Measurements from ENCODE around the gene FBXL5. TPM values are rescaled to one million over a fixed set of nuclear protein-coding genes. Genes with fewer than 3 reads are reported as not detected.
"Not testable (repeated sequence)": the region's sequence is repeated elsewhere in the genome, so short reads cannot be mapped to it uniquely, and the experiment has no call there.

FBXL5 gene
- total RNA-seq, 8 experiments from 2014 or later = 44.5 to 74.9 (median 57.9) TPM

- Histone ChIP-seq H3K27ac (peak overlapping the region; percentile 96 to 98), H3K4me3 (peak overlapping the region; percentile 63 to 92 (median 79)), H3K4me1 (replicated peaks in 1 of 2) (peaks cover 20 to 47% of the 10 kb centered on the region in 2 donors)
- ATAC-seq (replicated peaks in 6 of 8) = peak; percentile 11 to 51 (median 28)
- 0 to 4% (median 0%) methylated on average over 2 to 7 of the region's 7 CpGs; no CpG with 5 or more reads in 1 of the 10 experiments for WGBS, 10 experiments
- in situ Hi-C loops (cut with MboI; ENCODE audit: low pct_unique_long_range_greater_than_20kb in 2 of 9, low sequenced_read_pairs in 9 of 9, unreplicated experiment in 9 of 9) = no loop called here
Measured at GRCh38 chr4:15653864-15654592, 1.1 kb downstream of the FBXL5 start.

DNA sequence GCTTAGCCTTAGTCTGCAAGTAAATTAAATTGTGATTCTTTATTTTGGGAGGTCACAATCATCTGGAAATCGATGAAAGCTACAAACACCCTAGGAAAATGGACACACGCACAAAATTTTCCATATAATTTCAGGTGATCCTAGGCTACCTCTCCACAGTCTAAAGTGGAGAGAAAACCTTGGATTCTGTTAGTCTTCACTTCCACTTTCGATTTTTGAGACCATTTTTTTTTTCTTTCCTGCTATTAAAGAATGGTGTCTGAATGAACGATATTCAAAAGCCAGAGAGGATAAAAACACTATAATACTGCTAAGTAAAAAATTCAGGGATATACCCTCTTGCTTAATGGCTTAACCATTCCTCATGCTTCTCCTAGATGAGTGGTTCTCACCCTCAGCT lies 1.7 kb downstream of the FBXL5 start:
- H3K27ac ChIP-seq = peak overlapping the region; percentile 61 to 98
- WGBS, 10 experiments = 8 to 58% (median 32%) methylated on average over 2 to 4 of the region's 4 CpGs
- H3K4me3 ChIP-seq = peak overlapping the region; percentile 63 to 92 (median 79)
- ATAC-seq (replicated peaks in 6 of 8) = no peak
- H3K4me1 ChIP-seq (replicated peaks in 1 of 2) = peaks cover 20 to 47% of the 10 kb centered on the region in 2 donors
- in situ Hi-C loops (cut with MboI; ENCODE audit: low pct_unique_long_range_greater_than_20kb in 2 of 9, low sequenced_read_pairs in 9 of 9, unreplicated experiment in 9 of 9) = no loop called here

GRCh38 chr4:15652841-15653240 lies 2.3 kb downstream of the FBXL5 start:
- Histone ChIP-seq H3K4me1 (replicated peaks in 1 of 2) (peaks cover 20 to 47% of the 10 kb centered on the region in 2 donors), H3K27ac (no peak overlapping the region), H3K4me3 (peak overlapping the region in 4 of 5 donors; percentile 63 to 92 (median 82))
- in situ Hi-C loops (cut with MboI; ENCODE audit: low pct_unique_long_range_greater_than_20kb in 2 of 9, low sequenced_read_pairs in 9 of 9, unreplicated experiment in 9 of 9) = no loop called here
- ATAC-seq (replicated peaks in 6 of 8) = no peak
- 48 to 71% (median 59%) methylated on average over 3 to 4 of the region's 4 CpGs for WGBS, 10 experiments

- in situ Hi-C loops (cut with MboI; ENCODE audit: low pct_unique_long_range_greater_than_20kb in 2 of 9, low sequenced_read_pairs in 9 of 9, unreplicated experiment in 9 of 9) = no loop called here
- 75 to 100% (median 100%) methylated on average over 1 of the region's 1 CpG; no CpG with 5 or more reads in 4 of the 10 experiments for WGBS, 10 experiments
- Histone ChIP-seq H3K27ac (no peak overlapping the region), H3K4me3 (peak overlapping the region in 1 of 5 donors; percentile 7), H3K4me1 (replicated peaks in 1 of 2) (peaks cover 20 to 47% of the 10 kb centered on the region in 2 donors)
- no peak for ATAC-seq (replicated peaks in 6 of 8)
Measured at GRCh38 chr4:15652191-15652590, 3.0 kb downstream of the FBXL5 start.

- peaks cover 20 to 46% of the 10 kb centered on the region in 2 donors for H3K4me1 ChIP-seq (replicated peaks in 1 of 2)
- WGBS, 10 experiments = 11 to 80% (median 47%) methylated on average over 1 to 2 of the region's 2 CpGs; no CpG with 5 or more reads in 2 of the 10 experiments
Measured at GRCh38 chr4:15651676-15652075, 3.5 kb downstream of the FBXL5 start.

DNA sequence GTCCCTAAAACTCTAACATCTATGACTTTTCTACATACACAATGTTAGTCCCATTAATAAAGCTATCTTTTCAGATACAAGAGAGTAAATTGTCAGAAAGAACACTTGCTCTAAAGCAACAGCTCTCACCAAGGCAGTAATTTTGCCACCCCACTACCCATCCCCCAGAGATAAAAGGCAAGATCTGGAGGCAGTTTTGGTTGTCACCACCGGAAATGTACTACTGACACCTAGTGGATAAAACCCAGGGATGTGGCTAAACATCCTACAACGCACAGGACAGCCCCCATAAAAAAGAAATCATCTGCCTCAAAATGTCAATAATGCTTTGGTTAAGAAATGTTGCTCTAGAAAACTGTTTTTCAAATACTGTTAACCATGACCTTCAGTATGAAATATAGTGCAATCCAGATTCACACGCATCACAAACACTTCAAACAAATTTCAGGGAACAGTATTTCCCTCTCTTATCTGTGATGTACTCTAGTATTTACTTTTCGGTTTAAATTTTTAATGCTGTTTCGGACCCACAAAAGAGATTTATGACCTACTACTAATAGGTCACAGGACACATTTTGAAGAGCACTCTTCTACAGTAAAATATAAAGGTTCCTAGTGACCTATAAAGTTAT lies 5.1 kb downstream of the FBXL5 start:
- ATAC-seq (replicated peaks in 6 of 8) = peak; percentile 9 to 32 (median 24)
- H3K27ac ChIP-seq = no peak overlapping the region
- H3K4me1 ChIP-seq (replicated peaks in 1 of 2) = peaks cover 12 to 38% of the 10 kb centered on the region in 2 donors
- H3K4me3 ChIP-seq = peak overlapping the region in 1 of 5 donors; percentile 0
- in situ Hi-C loops (cut with MboI; ENCODE audit: low pct_unique_long_range_greater_than_20kb in 2 of 9, low sequenced_read_pairs in 9 of 9, unreplicated experiment in 9 of 9) = loop anchor here in 2 of 9 experiments (10.0 to 25.0 kb wide), 3 partner anchors 138 to 413 kb away; no protein-coding TSS in a partner anchor
- WGBS, 10 experiments = 20 to 75% (median 56%) methylated on average over 2 to 5 of the region's 5 CpGs

More at GRCh38 chr4:15651676-15652075, 3.5 kb downstream of the FBXL5 start:
- in situ Hi-C loops (cut with MboI; ENCODE audit: low pct_unique_long_range_greater_than_20kb in 2 of 9, low sequenced_read_pairs in 9 of 9, unreplicated experiment in 9 of 9) = no loop called here
- no peak for ATAC-seq (replicated peaks in 6 of 8)
- Histone ChIP-seq H3K4me3 (peak overlapping the region in 1 of 5 donors; percentile 7), H3K27ac (no peak overlapping the region)

GRCh38 chr4:15648600-15648999 lies 6.6 kb downstream of the FBXL5 start:
- Histone ChIP-seq H3K4me3 (no peak overlapping the region), H3K4me1 (replicated peaks in 1 of 2) (peaks cover 12 to 38% of the 10 kb centered on the region in 2 donors), H3K27ac (no peak overlapping the region)
- no peak for ATAC-seq (replicated peaks in 6 of 8)
- in situ Hi-C loops (cut with MboI; ENCODE audit: low pct_unique_long_range_greater_than_20kb in 2 of 9, low sequenced_read_pairs in 9 of 9, unreplicated experiment in 9 of 9) = loop anchor here in 2 of 9 experiments (10.0 to 25.0 kb wide), 3 partner anchors 136 to 411 kb away; no protein-coding TSS in a partner anchor
- WGBS, 10 experiments = 53 to 100% (median 83%) methylated on average over 1 to 2 of the region's 2 CpGs; no CpG with 5 or more reads in 3 of the 10 experiments

DNA sequence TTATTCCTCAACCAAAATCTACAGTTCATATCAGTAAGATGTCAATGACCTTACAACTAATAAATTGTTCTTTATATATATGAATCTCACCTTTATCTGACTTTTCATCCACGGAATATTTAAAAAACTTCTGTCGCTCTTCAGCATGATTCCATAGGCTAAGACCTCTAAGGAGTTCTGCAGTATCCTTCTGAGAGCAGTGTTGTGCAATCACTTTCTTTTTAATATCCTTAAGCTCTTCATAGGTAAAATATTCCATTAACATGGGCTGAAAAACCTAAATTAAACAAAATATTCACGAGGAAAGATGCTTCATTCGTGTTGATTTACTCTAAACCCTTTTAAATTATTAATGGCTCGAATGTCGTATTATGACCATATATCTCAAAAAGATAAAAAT lies 16.7 kb downstream of the FBXL5 start:
- no peak overlapping the region for H3K27ac ChIP-seq
- no peak for ATAC-seq (replicated peaks in 6 of 8)
- no peak overlapping the region for H3K4me3 ChIP-seq
- no peaks in the 10 kb centered on the region for H3K4me1 ChIP-seq (replicated peaks in 1 of 2)
- in situ Hi-C loops (cut with MboI; ENCODE audit: low pct_unique_long_range_greater_than_20kb in 2 of 9, low sequenced_read_pairs in 9 of 9, unreplicated experiment in 9 of 9) = loop anchor here in 2 of 9 experiments (25.0 kb wide), 2 partner anchors 126 to 401 kb away; no protein-coding TSS in a partner anchor
- 88 to 100% (median 96%) methylated on average over 2 to 6 of the region's 6 CpGs for WGBS, 10 experiments

- in situ Hi-C loops (cut with MboI; ENCODE audit: low pct_unique_long_range_greater_than_20kb in 2 of 9, low sequenced_read_pairs in 9 of 9, unreplicated experiment in 9 of 9) = loop anchor here in 2 of 9 experiments (25.0 kb wide), 2 partner anchors 125 to 400 kb away; no protein-coding TSS in a partner anchor
- WGBS, 10 experiments = 83 to 100% (median 100%) methylated on average over 1 of the region's 1 CpG; no CpG with 5 or more reads in 2 of the 10 experiments
Measured at GRCh38 chr4:15636818-15637217, 18.3 kb downstream of the FBXL5 start.

GRCh38 chr4:15617407-15617806 lies 37.8 kb downstream of the FBXL5 start:
- H3K4me1 ChIP-seq (replicated peaks in 1 of 2); in situ Hi-C loops (cut with MboI; ENCODE audit: low pct_unique_long_range_greater_than_20kb in 2 of 9, low sequenced_read_pairs in 9 of 9, unreplicated experiment in 9 of 9); H3K27ac ChIP-seq; ATAC-seq (replicated peaks in 6 of 8); H3K4me3 ChIP-seq: not testable (repeated sequence)
- WGBS, 10 experiments = 83 to 100% (median 93%) methylated on average over 1 to 4 of the region's 5 CpGs; no CpG with 5 or more reads in 2 of the 10 experiments

More at GRCh38 chr4:15636818-15637217, 18.3 kb downstream of the FBXL5 start:
- Histone ChIP-seq H3K27ac (no peak overlapping the region), H3K4me1 (replicated peaks in 1 of 2) (no peaks in the 10 kb centered on the region), H3K4me3 (no peak overlapping the region)
- ATAC-seq (replicated peaks in 6 of 8) = no peak

GRCh38 chr4:15614891-15615290 lies 40.3 kb downstream of the FBXL5 start:
- H3K27ac ChIP-seq; ATAC-seq (replicated peaks in 6 of 8); H3K4me1 ChIP-seq (replicated peaks in 1 of 2); H3K4me3 ChIP-seq; in situ Hi-C loops (cut with MboI; ENCODE audit: low pct_unique_long_range_greater_than_20kb in 2 of 9, low sequenced_read_pairs in 9 of 9, unreplicated experiment in 9 of 9): not testable (repeated sequence)
- 40 to 100% methylated on average over 1 of the region's 24 CpGs; no CpG with 5 or more reads in 8 of the 10 experiments for WGBS, 10 experiments

GRCh38 chr4:15612136-15612535 lies 43.0 kb downstream of the FBXL5 start:
- Histone ChIP-seq H3K4me3 (no peak overlapping the region), H3K4me1 (replicated peaks in 1 of 2) (no peaks in the 10 kb centered on the region), H3K27ac (no peak overlapping the region)
- 80 to 100% (median 100%) methylated on average over 2 of the region's 2 CpGs for WGBS, 10 experiments
- in situ Hi-C loops (cut with MboI; ENCODE audit: low pct_unique_long_range_greater_than_20kb in 2 of 9, low sequenced_read_pairs in 9 of 9, unreplicated experiment in 9 of 9) = no loop called here
- ATAC-seq (replicated peaks in 6 of 8) = no peak

GRCh38 chr4:15610855-15611254 lies 44.3 kb downstream of the FBXL5 start:
- no peak for ATAC-seq (replicated peaks in 6 of 8)
- H3K27ac ChIP-seq = no peak overlapping the region
- no peak overlapping the region for H3K4me3 ChIP-seq
- no peaks in the 10 kb centered on the region for H3K4me1 ChIP-seq (replicated peaks in 1 of 2)
- in situ Hi-C loops (cut with MboI; ENCODE audit: low pct_unique_long_range_greater_than_20kb in 2 of 9, low sequenced_read_pairs in 9 of 9, unreplicated experiment in 9 of 9) = no loop called here
- WGBS, 10 experiments = 85 to 100% (median 98%) methylated on average over 1 to 2 of the region's 2 CpGs
